GM08714 (cell line): ENCODE data around the gene KDF1.

Source experiments
- H3K4me3 ChIP-seq: fragments of 200-500 bp; sonication (Bioruptor generic); 2 replicates; pipeline ENCODE4 v1.5.1; 2014; ENCODE audit warnings: mild to moderate bottlenecking, low read length, inconsistent platforms
- ZNF274 ChIP-seq: IDR thresholded peaks from 2 replicates; pipeline ENCODE4 v1.6.1; 2012; ENCODE audit warnings: mild to moderate bottlenecking, low read depth, low read length

Gene KDF1

DNA sequence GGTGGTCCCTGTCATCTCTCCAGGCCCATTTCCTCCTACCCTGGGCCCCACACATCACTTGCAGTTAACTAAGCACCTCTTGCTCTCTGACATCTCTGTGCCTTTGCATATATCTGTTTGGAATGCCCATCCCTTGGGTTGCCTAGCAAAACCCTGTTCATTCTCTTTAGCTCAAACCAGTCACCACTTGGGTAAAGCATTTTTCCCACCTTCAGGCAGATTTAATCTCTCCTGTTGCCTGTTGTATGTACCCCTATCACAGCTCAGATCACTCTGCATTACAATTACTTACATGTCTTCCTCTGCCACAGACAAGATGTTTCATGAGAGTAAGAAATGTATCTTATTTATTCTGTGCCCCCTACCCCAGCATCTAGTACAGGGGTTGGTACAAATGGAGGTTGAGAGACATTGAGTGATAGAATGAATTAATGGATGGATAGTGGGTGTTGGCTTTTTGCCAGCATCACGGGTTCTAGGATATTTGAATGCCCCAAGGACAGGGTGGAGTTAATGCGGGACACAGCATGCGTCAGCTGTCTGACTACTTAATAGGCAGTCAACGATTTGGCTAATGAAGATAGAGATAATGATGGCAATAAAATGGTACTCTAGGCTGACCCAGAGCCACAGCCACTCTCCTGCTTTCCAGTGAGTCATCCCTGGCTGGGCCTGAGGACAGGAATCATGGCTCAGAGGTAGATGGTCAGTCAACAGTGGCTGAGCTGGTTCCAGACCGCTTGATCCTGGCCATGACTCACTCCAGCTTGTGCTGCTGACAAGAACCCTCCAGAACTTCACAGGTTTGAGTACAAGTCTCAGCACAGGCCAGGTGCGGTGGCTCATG lies 53.0 kb downstream of the KDF1 start:
- TF ChIP-seq ZNF274: no peak
- no peak overlapping the region for H3K4me3 ChIP-seq

DNA sequence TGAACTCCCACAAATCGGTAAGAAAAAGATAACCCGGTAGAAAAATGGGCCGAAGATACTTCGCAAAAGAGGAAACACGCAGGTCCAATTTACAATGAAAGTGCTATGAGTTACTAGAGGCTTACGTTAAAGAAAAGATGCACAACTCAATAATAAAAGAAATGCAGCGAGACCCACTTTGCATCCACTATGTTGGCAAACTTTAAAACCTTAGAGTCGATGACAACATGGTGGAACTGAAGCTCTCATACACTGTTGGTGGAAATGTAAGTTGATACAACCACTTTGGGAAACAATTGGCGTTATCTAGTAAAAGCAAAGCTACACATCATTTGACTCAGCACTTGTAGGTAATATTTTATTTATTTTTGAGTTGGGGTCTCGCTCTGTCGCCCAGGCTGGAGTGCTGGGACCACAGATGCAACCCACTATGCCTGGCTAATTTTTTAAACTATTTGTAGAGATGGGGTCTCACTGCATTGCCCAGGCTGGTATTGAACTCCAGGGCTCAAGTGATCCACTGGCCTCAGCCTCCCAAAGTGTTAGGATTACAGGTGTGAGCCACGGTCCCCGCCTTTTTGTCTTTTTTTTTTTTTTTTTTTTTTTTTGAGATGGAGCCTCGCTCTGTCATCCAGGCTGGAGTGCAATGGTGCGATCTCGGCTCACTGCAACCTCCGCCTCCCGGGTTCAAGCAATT lies 59.3 kb downstream of the KDF1 start:
- TF ChIP-seq ZNF274: no peak
- peak overlapping the region; percentile 91 for H3K4me3 ChIP-seq

DNA sequence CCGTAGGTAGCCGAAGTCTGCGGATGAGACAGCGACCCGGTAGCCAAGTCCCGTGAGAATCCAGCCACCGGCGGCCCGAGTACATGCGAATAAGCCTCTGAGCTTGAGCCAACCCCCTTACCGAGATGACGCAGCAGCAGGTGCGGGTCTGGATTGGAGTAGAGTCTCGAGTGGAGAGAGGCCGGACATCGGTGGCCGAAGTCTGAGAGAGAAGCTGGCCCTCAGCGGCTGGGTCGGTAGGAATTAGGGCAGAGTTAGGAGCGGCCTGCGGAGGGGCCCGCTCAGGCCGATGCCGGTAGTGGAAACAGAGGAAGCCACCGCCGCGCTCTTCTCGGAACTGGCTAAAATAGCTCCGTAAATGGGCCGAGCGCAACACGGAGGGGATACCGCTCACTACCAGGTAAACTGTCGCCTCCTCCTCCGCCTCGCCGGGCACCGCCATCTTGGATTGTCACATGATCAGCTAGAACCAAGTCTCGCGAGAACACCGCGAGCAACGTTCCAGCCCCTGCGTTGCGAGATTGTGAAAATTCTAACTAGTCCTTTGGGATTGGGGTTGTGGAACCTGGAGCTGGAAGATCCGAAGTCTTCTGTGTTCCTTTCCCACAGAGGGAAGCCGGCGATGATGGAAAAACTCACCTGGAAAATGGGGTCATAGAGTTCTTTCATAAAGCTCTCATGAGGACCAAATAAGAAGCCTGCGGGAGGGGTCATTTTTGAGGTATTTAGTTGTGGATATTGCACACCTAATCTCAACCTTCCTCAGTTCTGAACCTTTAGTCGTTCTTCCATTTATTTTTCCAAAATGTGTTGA lies 60.1 kb downstream of the KDF1 start, which contains the start of gene GPATCH3:
TSS of gene GPATCH3 (minus strand) at position 467 of the 814 bp plus-strand sequence. CDS start at position 442, 25 bp downstream.
- H3K4me3 ChIP-seq: peak within 1 kb of the TSS; percentile 91
- no peak for TF ChIP-seq ZNF274
